SK-N-SH treated with all-trans-retinoic acid at 6 μM for 48 hours (cell line): ENCODE measurements around the gene SAMD10.
"Not testable (repeated sequence)": the region's sequence is repeated elsewhere in the genome, so short reads cannot be mapped to it uniquely, and the experiment has no call there.

Experiments used
- ATAC-seq: fragments of 200-7000 bp; cut with Tn5 transposase; 3 replicates; pipeline ENCODE4 v1.9.1; 2020; ENCODE audit warnings: mild to moderate bottlenecking, moderate library complexity
- ARNTL ChIP-seq: fragments of 450-650 bp; formaldehyde crosslinking; IDR thresholded peaks from 2 replicates; pipeline ENCODE4 v1.5.0; 2020; ENCODE audit warnings: low read depth, mild to moderate bottlenecking, moderate library complexity, borderline replicate concordance
- BACH2 ChIP-seq: fragments of 250-450 bp; sonication (Bioruptor Pico); IDR thresholded peaks from 2 replicates; pipeline ENCODE4 v1.9.0; 2021; ENCODE audit warnings: mild to moderate bottlenecking, borderline replicate concordance
- CREB5 ChIP-seq: fragments of 250-450 bp; sonication (Bioruptor Pico); IDR thresholded peaks from 2 replicates; pipeline ENCODE4 v1.5.1; 2020; ENCODE audit warnings: low read depth, mild to moderate bottlenecking, moderate library complexity
- CSDC2 ChIP-seq: fragments of 250-450 bp; sonication (Bioruptor Pico); IDR thresholded peaks from 2 replicates; pipeline ENCODE4 v1.5.0; 2020; ENCODE audit warnings: mild to moderate bottlenecking, moderate library complexity
- CSRNP3 ChIP-seq: fragments of 250-450 bp; sonication (Bioruptor Pico); IDR thresholded peaks from 2 replicates; pipeline ENCODE4 v1.5.1; 2021; ENCODE audit warnings: mild to moderate bottlenecking, moderate library complexity
- ESRRG ChIP-seq: fragments of 250-450 bp; sonication (Bioruptor Pico); IDR thresholded peaks from 2 replicates; pipeline ENCODE4 v1.6.1; 2021; ENCODE audit warnings: mild to moderate bottlenecking
- GLIS3 ChIP-seq: fragments of 250-450 bp; sonication (Bioruptor Pico); IDR thresholded peaks from 2 replicates; pipeline ENCODE4 v1.5.0; 2020; ENCODE audit warnings: mild to moderate bottlenecking, moderate library complexity
- ISL1 ChIP-seq: fragments of 250-450 bp; sonication (Bioruptor Pico); IDR thresholded peaks from 2 replicates; pipeline ENCODE4 v2.1.2; 2022; ENCODE audit warnings: mild to moderate bottlenecking, moderate library complexity
- OSR1 ChIP-seq: fragments of 250-450 bp; sonication (Bioruptor Pico); IDR thresholded peaks from 2 replicates; pipeline ENCODE4 v1.8.0; 2022; ENCODE audit warnings: moderate library complexity, mild to moderate bottlenecking, inconsistent platforms
- PATZ1 ChIP-seq: fragments of 250-450 bp; sonication (Bioruptor Pico); IDR thresholded peaks from 2 replicates; pipeline ENCODE4 v1.8.0; 2020; ENCODE audit warnings: mild to moderate bottlenecking, moderate library complexity, borderline replicate concordance
- POU6F1 ChIP-seq: fragments of 250-450 bp; sonication (Bioruptor Pico); IDR thresholded peaks from 2 replicates; pipeline ENCODE4 v1.8.0; 2021; ENCODE audit warnings: low read depth, mild to moderate bottlenecking, moderate library complexity, borderline replicate concordance
- RARB ChIP-seq: fragments of 250-450 bp; sonication (Bioruptor Pico); IDR thresholded peaks from 2 replicates; pipeline ENCODE4 v1.8.0; 2021; ENCODE audit warnings: mild to moderate bottlenecking, moderate library complexity
- SNAI2 ChIP-seq: fragments of 250-450 bp; sonication (Bioruptor Pico); IDR thresholded peaks from 2 replicates; pipeline ENCODE4 v1.5.0; 2020; ENCODE audit warnings: mild to moderate bottlenecking, moderate library complexity
- TOX ChIP-seq: fragments of 250-450 bp; sonication (Bioruptor Pico); IDR thresholded peaks from 2 replicates; pipeline ENCODE4 v1.8.0; 2021; ENCODE audit warnings: mild to moderate bottlenecking, moderate library complexity, borderline replicate concordance
- ZC3H10 ChIP-seq: fragments of 250-450 bp; sonication (Bioruptor Pico); IDR thresholded peaks from 2 replicates; pipeline ENCODE4 v1.5.1; 2021; ENCODE audit warnings: mild to moderate bottlenecking, moderate library complexity
- ZFP3 ChIP-seq: fragments of 250-450 bp; sonication (Bioruptor Pico); IDR thresholded peaks from 2 replicates; pipeline ENCODE4 v1.5.0; 2020; ENCODE audit warnings: mild to moderate bottlenecking, moderate library complexity
- ZFP30 ChIP-seq: fragments of 450-650 bp; formaldehyde crosslinking; IDR thresholded peaks from 2 replicates; pipeline ENCODE4 v1.5.0; 2022; ENCODE audit warnings: mild to moderate bottlenecking, moderate library complexity
- ZNF565 ChIP-seq: fragments of 450-650 bp; formaldehyde crosslinking; conservative IDR thresholded peaks from 2 replicates; pipeline ENCODE4 v1.5.0; 2020; ENCODE audit warnings: low read depth, mild to moderate bottlenecking, moderate library complexity
- ZNF70 ChIP-seq: fragments of 450-650 bp; formaldehyde crosslinking; IDR thresholded peaks from 2 replicates; pipeline ENCODE4 v1.5.0; 2020; ENCODE audit warnings: mild to moderate bottlenecking, moderate library complexity
- ZNF8 ChIP-seq: fragments of 450-650 bp; formaldehyde crosslinking; IDR thresholded peaks from 2 replicates; pipeline ENCODE4 v1.5.0; 2020; ENCODE audit warnings: mild to moderate bottlenecking, moderate library complexity

The SAMD10 gene

GRCh38 chr20:63977739-63978276 is 1.6 kb downstream of the SAMD10 start (continued):
- TF ChIP-seq ZNF565 (CRISPR knock-in tag) (no peak), BACH2 (CRISPR knock-in tag) (no peak), ZNF8 (CRISPR knock-in tag) (no peak), PATZ1 (CRISPR knock-in tag) (no peak), ESRRG (no peak), OSR1 (CRISPR knock-in tag) (no peak)

- TF ChIP-seq CSDC2 (no peak), TOX (CRISPR knock-in tag) (no peak), PATZ1 (CRISPR knock-in tag) (no peak), ZNF70 (no peak), CSRNP3 (CRISPR knock-in tag) (no peak), OSR1 (CRISPR knock-in tag) (no peak), ISL1 (CRISPR knock-in tag) (no peak), ZC3H10 (CRISPR knock-in tag) (no peak), ESRRG (no peak), RARB (CRISPR knock-in tag) (no peak), POU6F1 (no peak), ARNTL (CRISPR knock-in tag) (no peak), CREB5 (CRISPR knock-in tag) (no peak), ZFP30 (no peak), GLIS3 (no peak)
Observed at GRCh38 chr20:63976980-63977738, 2.3 kb downstream of the SAMD10 start.

GRCh38 chr20:63976511-63976910 is 2.9 kb downstream of the SAMD10 start:
- ATAC-seq = not testable (repeated sequence)

More at GRCh38 chr20:63976980-63977738, 2.3 kb downstream of the SAMD10 start:
- no peak for ATAC-seq

- no peak for ATAC-seq
- no peak for TF ChIP-seq ZFP3 (CRISPR knock-in tag)
- TF ChIP-seq PATZ1 (CRISPR knock-in tag) = no peak
- no peak for TF ChIP-seq SNAI2
- no peak for TF ChIP-seq ARNTL (CRISPR knock-in tag)
- no peak for TF ChIP-seq ZNF70
- TF ChIP-seq ESRRG = no peak
- no peak for TF ChIP-seq ZNF565 (CRISPR knock-in tag)
- TF ChIP-seq GLIS3 = no peak
- no peak for TF ChIP-seq ISL1 (CRISPR knock-in tag)
- no peak for TF ChIP-seq POU6F1
- no peak for TF ChIP-seq CSDC2
- TF ChIP-seq ZFP30 = no peak
- TF ChIP-seq RARB (CRISPR knock-in tag) = no peak
- no peak for TF ChIP-seq OSR1 (CRISPR knock-in tag)
- no peak for TF ChIP-seq ZC3H10 (CRISPR knock-in tag)
- TF ChIP-seq TOX (CRISPR knock-in tag) = no peak
Observed at GRCh38 chr20:63974402-63975200, 4.8 kb downstream of the SAMD10 start.
